ENCODE measurements around the gene CDNF.

CDNF gene

GRCh38 chr10:14858338-14858960 is 20.6 kb upstream of the CDNF start:
- no peak for DNase-seq (ENCODE audit: low spot score)
- no peak overlapping the region for H3K4me3 ChIP-seq
- H3K27ac ChIP-seq = no peak overlapping the region
- TF ChIP-seq, protein P1, sequence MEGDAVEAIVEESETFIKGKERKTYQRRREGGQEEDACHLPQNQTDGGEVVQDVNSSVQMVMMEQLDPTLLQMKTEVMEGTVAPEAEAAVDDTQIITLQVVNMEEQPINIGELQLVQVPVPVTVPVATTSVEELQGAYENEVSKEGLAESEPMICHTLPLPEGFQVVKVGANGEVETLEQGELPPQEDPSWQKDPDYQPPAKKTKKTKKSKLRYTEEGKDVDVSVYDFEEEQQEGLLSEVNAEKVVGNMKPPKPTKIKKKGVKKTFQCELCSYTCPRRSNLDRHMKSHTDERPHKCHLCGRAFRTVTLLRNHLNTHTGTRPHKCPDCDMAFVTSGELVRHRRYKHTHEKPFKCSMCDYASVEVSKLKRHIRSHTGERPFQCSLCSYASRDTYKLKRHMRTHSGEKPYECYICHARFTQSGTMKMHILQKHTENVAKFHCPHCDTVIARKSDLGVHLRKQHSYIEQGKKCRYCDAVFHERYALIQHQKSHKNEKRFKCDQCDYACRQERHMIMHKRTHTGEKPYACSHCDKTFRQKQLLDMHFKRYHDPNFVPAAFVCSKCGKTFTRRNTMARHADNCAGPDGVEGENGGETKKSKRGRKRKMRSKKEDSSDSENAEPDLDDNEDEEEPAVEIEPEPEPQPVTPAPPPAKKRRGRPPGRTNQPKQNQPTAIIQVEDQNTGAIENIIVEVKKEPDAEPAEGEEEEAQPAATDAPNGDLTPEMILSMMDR (IDR thresholded peaks at IDR 0.05) = no peak

DNA sequence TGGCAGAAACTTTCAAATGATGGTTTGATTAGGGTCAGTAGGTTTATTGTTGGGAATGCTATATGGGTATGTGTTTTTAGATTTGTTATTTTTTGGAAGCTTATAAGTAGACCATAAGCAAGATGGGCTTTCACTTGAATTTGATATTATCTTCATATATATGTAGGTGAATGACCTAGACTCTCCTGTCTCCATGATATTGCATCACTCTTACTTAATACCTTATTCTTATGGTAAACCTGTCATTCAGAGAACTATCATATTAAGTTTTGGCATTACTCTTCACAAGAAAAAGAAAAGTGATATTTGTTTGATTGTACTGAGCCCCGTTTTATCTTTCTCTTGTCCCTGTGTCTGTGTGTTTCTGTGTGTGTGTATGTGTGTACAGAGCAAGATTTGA is 17.6 kb upstream of the CDNF start:
- TF ChIP-seq, protein P1 (IDR thresholded peaks at IDR 0.05) = no peak
- no peak overlapping the region for H3K4me3 ChIP-seq
- H3K27ac ChIP-seq = no peak overlapping the region
- DNase-seq (ENCODE audit: low spot score) = no peak

DNA sequence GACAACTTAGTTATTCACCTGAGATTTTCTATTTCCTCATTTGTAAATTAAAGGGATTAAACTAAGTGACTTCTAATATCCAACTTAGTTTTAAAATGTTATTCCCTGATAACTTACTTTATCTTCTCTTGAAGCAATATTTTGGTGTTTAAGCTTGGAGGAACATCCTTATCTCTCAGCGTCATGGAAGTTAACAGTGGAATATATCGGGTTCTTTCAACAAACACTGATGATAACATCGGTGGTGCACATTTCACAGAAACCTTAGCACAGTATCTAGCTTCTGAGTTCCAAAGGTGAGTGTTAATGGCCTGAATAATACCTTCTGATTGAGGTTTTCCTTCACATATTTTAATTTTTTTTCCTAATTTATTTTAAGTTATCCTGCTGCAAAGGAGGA is 14.4 kb upstream of the CDNF start:
- no peak overlapping the region for H3K4me3 ChIP-seq
- H3K27ac ChIP-seq = no peak overlapping the region
- DNase-seq (ENCODE audit: low spot score) = no peak
- TF ChIP-seq, protein P1 (IDR thresholded peaks at IDR 0.05) = no peak

DNA sequence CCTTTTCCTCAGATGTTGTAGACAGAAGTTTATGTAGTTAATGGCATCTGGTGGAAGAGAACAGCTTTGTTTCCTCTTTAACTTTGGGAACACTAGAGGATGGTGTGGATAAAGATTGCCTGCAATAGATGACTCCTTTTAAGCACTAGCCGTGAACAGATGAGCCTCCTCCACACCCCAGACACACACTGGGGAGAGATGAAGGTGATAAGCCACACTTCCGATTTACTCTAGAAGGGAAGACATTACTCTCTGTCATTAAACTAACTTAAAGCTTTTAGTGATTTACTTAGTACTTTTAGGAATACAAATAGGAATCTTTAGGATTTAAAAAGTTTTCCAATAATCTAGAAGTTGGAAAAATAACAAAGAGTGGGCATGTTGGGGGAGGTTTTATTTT is 7.1 kb upstream of the CDNF start:
- Histone ChIP-seq H3K4me3 (no peak overlapping the region), H3K27ac (no peak overlapping the region)
- DNase-seq (ENCODE audit: low spot score) = no peak
- TF ChIP-seq, protein P1 (IDR thresholded peaks at IDR 0.05) = no peak

GRCh38 chr10:14843327-14843988 is 5.6 kb upstream of the CDNF start:
- DNase-seq (ENCODE audit: low spot score) = no peak
- TF ChIP-seq, protein P1 (IDR thresholded peaks at IDR 0.05) = no peak
- Histone ChIP-seq H3K27ac (no peak overlapping the region), H3K4me3 (no peak overlapping the region)

GRCh38 chr10:14840178-14840577 is 2.3 kb upstream of the CDNF start:
- no peak for DNase-seq (ENCODE audit: low spot score)
- Histone ChIP-seq H3K27ac (no peak overlapping the region), H3K4me3 (no peak overlapping the region)
- TF ChIP-seq, protein P1 (IDR thresholded peaks at IDR 0.05) = no peak

DNA sequence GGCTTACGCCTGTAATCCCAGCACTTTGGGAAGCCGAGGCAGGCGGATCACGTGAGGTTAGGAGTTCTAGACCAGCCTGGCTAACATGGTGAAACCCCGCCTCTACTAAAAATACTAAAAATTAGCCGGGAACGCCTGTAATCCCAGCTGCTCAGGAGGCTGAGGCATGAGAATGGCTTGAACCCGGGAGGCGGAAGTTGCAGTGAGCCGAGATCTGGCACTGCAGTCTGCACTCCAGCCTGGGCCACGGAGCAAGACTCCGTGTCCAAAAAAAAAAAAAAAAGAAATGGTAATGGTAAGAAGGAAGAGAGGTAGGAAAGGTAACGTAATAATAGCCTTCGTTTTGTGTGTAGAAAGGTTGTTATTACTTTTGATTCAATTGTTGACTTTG is 1.5 kb upstream of the CDNF start:
- DNase-seq (ENCODE audit: low spot score) = no peak
- Histone ChIP-seq H3K27ac (peak overlapping the region; percentile 90 to 97), H3K4me3 (peak overlapping the region; percentile 97)
- TF ChIP-seq, protein P1 (IDR thresholded peaks at IDR 0.05) = no peak
